WTC11 (cell line): Measurements from ENCODE around the gene M1AP.

Source experiments
- ATF2 ChIP-seq: sonication (generic); formaldehyde crosslinking; IDR thresholded peaks from 2 replicates; pipeline ENCODE4 v1.8.1; 2022; ENCODE audit warnings: low read depth, missing genetic modification reagents, borderline replicate concordance
- CREM ChIP-seq: sonication (generic); formaldehyde crosslinking; IDR thresholded peaks from 2 replicates; pipeline ENCODE4 v1.8.1; 2022; ENCODE audit warnings: mild to moderate bottlenecking, missing genetic modification reagents, moderate library complexity

- TF ChIP-seq ATF2 (CRISPR knock-in tag) (no peak), CREM (CRISPR knock-in tag) (no peak)
These were observed 124.1 kb downstream of the M1AP start for GRCh38 chr2:74524005-74524404.
